HCT116 (cell line): Measurements from ENCODE around the gene OR4F6. TPM values are rescaled to one million over a fixed set of nuclear protein-coding genes. Genes with fewer than 3 reads are reported as not detected.

Experiments used
- ATAC-seq: fragments of 200-7000 bp; cut with Tn5 transposase; 2 replicates; pipeline ENCODE4 v1.9.1; 2020; ENCODE audit warnings: mild to moderate bottlenecking, moderate library complexity
- BruUV-seq: library from RNA; stranded (reverse); fragments of 400-500 nt; replicated peaks from 2 replicates; lab custom pipeline; 2021; lab: Mats Ljungman, UMichigan
- CTCF ChIA-PET: fragments of 300-600 bp; sonication (Branson Sonifier 250); formaldehyde crosslinking; loops from one replicate; lab custom pipeline; 2021; ENCODE audit warnings: antibody characterized with exemption; lab: Charles Lee
- POLR2A ChIA-PET: fragments of 300-600, 350-600 bp; sonication (Branson Sonifier 250); formaldehyde crosslinking; loops from one replicate; lab custom pipeline; 2021; ENCODE audit warnings: antibody characterized with exemption; lab: Charles Lee
- RAD21 ChIA-PET, 2 experiments: fragments of 300-600 bp; sonication (Branson Sonifier 250); formaldehyde crosslinking; loops; one replicate each; lab custom pipeline; 2023; ENCODE audit warnings: low total read pairs in 2 of 2; ENCODE audit not compliant: uncharacterized antibody in 2 of 2, unreplicated experiment in 2 of 2, low non-redundant PET in 1 of 2; lab: Charles Lee
- DNase-seq: peaks from one replicate; pipeline ENCODE4 v3.0.0-alpha.2; 2010; ENCODE audit warnings: low read depth, low spot score
- H2AFZ ChIP-seq: fragments of 200-600 bp; shearing (Covaris generic), sonication (generic); 2 replicates; pipeline ENCODE4 v1.6.1; 2017; ENCODE audit warnings: low read depth, mixed run types, mixed read lengths, antibody characterized with exemption, low read length; ENCODE audit not compliant: poor library complexity, severe bottlenecking
- H3K27ac ChIP-seq: 2 replicates; pipeline ENCODE4 v1.5.1; 2012; ENCODE audit warnings: low read depth, low read length
- H3K27me3 ChIP-seq: fragments of 200-600 bp; sonication (generic); 2 replicates; pipeline ENCODE4 v1.6.1; 2016; ENCODE audit warnings: mixed run types, low read length, mixed read lengths; ENCODE audit not compliant: insufficient read depth
- H3K36me3 ChIP-seq, 2 experiments: fragments of 200-500 bp in 1 of 2; fragments of 200-600 bp in 1 of 2; sonication (Bioruptor generic) in 1 of 2; sonication (generic) in 1 of 2; 2 replicates each; pipeline versions ENCODE4 v1.5.1 to v1.6.1; 2014 to 2016; ENCODE audit warnings: low read length in 2 of 2, inconsistent platforms in 1 of 2, mixed read lengths in 1 of 2, mixed run types in 1 of 2; ENCODE audit not compliant: insufficient read depth in 2 of 2, control insufficient read depth in 1 of 2
- H3K4me1 ChIP-seq, 2 experiments: fragments of 200-600 bp in 1 of 2; sonication (generic) in 1 of 2; 2 replicates each; pipeline versions ENCODE4 v1.5.1 to v1.6.1; 2012 to 2017; ENCODE audit warnings: low read length in 2 of 2, inconsistent platforms in 1 of 2, mild to moderate bottlenecking in 1 of 2, mixed read lengths in 1 of 2, mixed run types in 1 of 2, moderate library complexity in 1 of 2; ENCODE audit not compliant: insufficient read depth in 2 of 2, control insufficient read depth in 1 of 2
- H3K4me2 ChIP-seq: fragments of 200-600 bp; sonication (generic); 2 replicates; pipeline ENCODE4 v1.6.1; 2017; ENCODE audit warnings: mixed run types, low read length, mixed read lengths
- H3K4me3 ChIP-seq, 2 experiments: fragments of 200-600 bp in 1 of 2; sonication (generic) in 1 of 2; replicated peaks in 1 of 2; 2 replicates each; pipeline ENCODE4 v1.5.1; 2011 to 2016; ENCODE audit warnings: low read length in 2 of 2, control low read depth in 1 of 2, low read depth in 1 of 2, mild to moderate bottlenecking in 1 of 2, mixed read lengths in 1 of 2, mixed run types in 1 of 2
- H3K79me2 ChIP-seq: fragments of 200-600 bp; sonication (generic); 2 replicates; pipeline ENCODE4 v1.6.1; 2017; ENCODE audit warnings: mild to moderate bottlenecking, mixed run types, low read length, moderate library complexity, mixed read lengths; ENCODE audit not compliant: insufficient read depth
- H3K9ac ChIP-seq: fragments of 200-600 bp; sonication (generic); 2 replicates; pipeline ENCODE4 v1.6.1; 2016; ENCODE audit warnings: low read length, mixed read lengths
- H3K9me2 ChIP-seq: fragments of 200-600 bp; sonication (generic), shearing (Covaris generic); 2 replicates; pipeline ENCODE4 v1.6.1; 2017; ENCODE audit warnings: mixed run types, mild to moderate bottlenecking, moderate library complexity; ENCODE audit not compliant: insufficient read depth
- H3K9me3 ChIP-seq, 2 experiments: fragments of 200-500 bp in 1 of 2; fragments of 200-600 bp in 1 of 2; sonication (Bioruptor generic) in 1 of 2; sonication (generic) in 1 of 2; 2 replicates each; pipeline ENCODE4 v1.6.1; 2014 to 2017; ENCODE audit warnings: low read length in 2 of 2, mixed read lengths in 2 of 2, inconsistent platforms in 1 of 2, low read depth in 1 of 2, mild to moderate bottlenecking in 1 of 2, mixed run types in 1 of 2, moderate library complexity in 1 of 2; ENCODE audit not compliant: control insufficient read depth in 1 of 2, insufficient read depth in 1 of 2
- H4K20me1 ChIP-seq: fragments of 200-600 bp; sonication (generic), shearing (Covaris generic); 2 replicates; pipeline ENCODE4 v1.6.1; 2017; ENCODE audit warnings: mixed run types, mild to moderate bottlenecking, moderate library complexity; ENCODE audit not compliant: insufficient read depth
- EGR1 ChIP-seq: IDR thresholded peaks from 2 replicates; pipeline ENCODE4 v1.6.1; 2012; ENCODE audit warnings: low read depth
- ELF1 ChIP-seq: IDR thresholded peaks from 2 replicates; pipeline ENCODE4 v1.6.1; 2012; ENCODE audit warnings: low read depth, borderline replicate concordance
- EZH2 ChIP-seq: fragments of 200-600 bp; sonication (generic); IDR thresholded peaks from 2 replicates; pipeline ENCODE4 v1.6.1; 2017; ENCODE audit warnings: antibody characterized with exemption, mixed run types
- POLR2AphosphoS5 ChIP-seq: IDR thresholded peaks from 2 replicates; pipeline ENCODE4 v1.6.1; 2011; ENCODE audit warnings: mild to moderate bottlenecking, low read depth, low read length, moderate library complexity
- RAD21 ChIP-seq: IDR thresholded peaks from 2 replicates; pipeline ENCODE4 v1.6.1; 2012; ENCODE audit warnings: low read depth, mild to moderate bottlenecking
- TCF7L2 ChIP-seq: IDR thresholded peaks from 2 replicates; pipeline ENCODE4 v1.7.0; 2011; ENCODE audit warnings: borderline replicate concordance, inconsistent platforms; ENCODE audit not compliant: insufficient read depth, insufficient read length; ENCODE audit errors: extremely low read depth
- intact Hi-C: fragments of 100-400 bp; cut with micrococcal nuclease; formaldehyde crosslinking; loops from 2 replicates; pipeline ENCODE4 v1.10.0; 2022
- total RNA-seq: library from RNA; stranded (reverse); gene quantifications from one replicate; pipeline ENCODE4 v1.2.1, GENCODE V29; 2021; ENCODE audit not compliant: unreplicated experiment
- TF ChIP-seq, protein P1 (sequence below): IDR thresholded peaks from 2 replicates; pipeline ENCODE4 v1.6.1; 2012

OR4F6 gene
- total RNA-seq, 1 experiment from 2014 or later: not detected

GRCh38 chr15:101841656-101842055 lies 38.3 kb downstream of the OR4F6 start:
- CTCF ChIA-PET: no interaction called here
- Histone ChIP-seq H3K27me3 (peaks cover 23% of the 10 kb centered on the region), H3K79me2 (no peaks in the 10 kb centered on the region), H3K4me1 (no peaks in the 10 kb centered on the region), H3K9me3 (no peaks in the 10 kb centered on the region), H4K20me1 (no peaks in the 10 kb centered on the region), H3K27ac (no peak overlapping the region), H3K4me2 (no peak overlapping the region), H3K9ac (no peak overlapping the region), H3K36me3 (no peaks in the 10 kb centered on the region), H3K4me3 (no peak overlapping the region), H3K9me2 (no peaks in the 10 kb centered on the region), H2AFZ (no peak overlapping the region)
- ATAC-seq: no peak
- POLR2A ChIA-PET: no interaction called here
- no peak for TF ChIP-seq RAD21
- TF ChIP-seq EZH2: no peak
- TF ChIP-seq POLR2AphosphoS5: no peak
- DNase-seq: no peak
- no TSS peak for BruUV-seq
- intact Hi-C loops: no loop called here
- RAD21 ChIA-PET: no interaction called here

GRCh38 chr15:101844916-101845315 lies 41.6 kb downstream of the OR4F6 start:
- Histone ChIP-seq H4K20me1 (no peaks in the 10 kb centered on the region), H3K9ac (no peak overlapping the region), H3K27ac (no peak overlapping the region), H3K79me2 (no peaks in the 10 kb centered on the region), H3K27me3 (peaks cover 25% of the 10 kb centered on the region), H3K4me3 (no peak overlapping the region), H3K4me2 (no peak overlapping the region), H3K4me1 (no peaks in the 10 kb centered on the region), H3K9me3 (no peaks in the 10 kb centered on the region), H3K9me2 (no peaks in the 10 kb centered on the region), H3K36me3 (no peaks in the 10 kb centered on the region), H2AFZ (no peak overlapping the region)
- DNase-seq (no peak), ATAC-seq (no peak)
- RAD21 ChIA-PET: no interaction called here
- POLR2A ChIA-PET: no interaction called here
- CTCF ChIA-PET: no interaction called here
- no TSS peak for BruUV-seq
- TF ChIP-seq RAD21: no peak
- TF ChIP-seq, protein P1, sequence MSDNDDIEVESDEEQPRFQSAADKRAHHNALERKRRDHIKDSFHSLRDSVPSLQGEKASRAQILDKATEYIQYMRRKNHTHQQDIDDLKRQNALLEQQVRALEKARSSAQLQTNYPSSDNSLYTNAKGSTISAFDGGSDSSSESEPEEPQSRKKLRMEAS: no peak
- no peak for TF ChIP-seq EGR1
- TF ChIP-seq ELF1: no peak
- no peak for TF ChIP-seq TCF7L2
- intact Hi-C loops: no loop called here
